IMR-90 (cell line): Measurements from ENCODE around the gene TTC31. TPM values are rescaled to one million over a fixed set of nuclear protein-coding genes. Genes with fewer than 3 reads are reported as not detected.

ENCODE experiments used
- ATAC-seq: fragments of 200-7000 bp; cut with Tn5 transposase; 2 replicates; pipeline ENCODE4 v1.9.1; 2020; ENCODE audit warnings: low read depth, mild to moderate bottlenecking, moderate library complexity
- BruUV-seq: library from RNA; stranded (reverse); fragments of 400-500 nt; replicated peaks from 2 replicates; lab custom pipeline; 2021; lab: Mats Ljungman, UMichigan
- CTCF ChIA-PET: fragments of 300-600 bp; formaldehyde crosslinking; extraction: SDS; loops from one replicate; lab custom pipeline; 2021; ENCODE audit warnings: antibody characterized with exemption; lab: Yijun Ruan, JAX
- POLR2A ChIA-PET: fragments of 300-600 bp; sonication (Branson Sonifier 250); formaldehyde crosslinking; loops from one replicate; lab custom pipeline; 2022; ENCODE audit warnings: antibody characterized with exemption; ENCODE audit not compliant: unreplicated experiment; lab: Charles Lee
- DNase-seq: peaks from one replicate; pipeline ENCODE4 v3.0.0; 2013
- H2AFZ ChIP-seq: replicated peaks from 2 replicates; pipeline ENCODE3; 2013; ENCODE audit warnings: low read length, mild to moderate bottlenecking; ENCODE audit not compliant: poor library complexity
- H2AK5ac ChIP-seq: 2 replicates; pipeline ENCODE4 v1.6.1; 2013; ENCODE audit warnings: low read depth, low read length, inconsistent platforms
- H2AK9ac ChIP-seq: replicated peaks from 2 replicates; pipeline ENCODE3; 2013; ENCODE audit warnings: mild to moderate bottlenecking, low read depth, low read length, moderate library complexity; ENCODE audit not compliant: poor library complexity
- H2BK120ac ChIP-seq: 2 replicates; pipeline ENCODE4 v1.6.1; 2013; ENCODE audit warnings: low read depth, low read length, inconsistent platforms
- H2BK15ac ChIP-seq: 3 replicates; pipeline ENCODE4 v1.6.1; 2013; ENCODE audit warnings: low read depth, low read length, inconsistent platforms
- H2BK20ac ChIP-seq: 2 replicates; pipeline ENCODE4 v1.6.1; 2013; ENCODE audit warnings: low read depth, mild to moderate bottlenecking, inconsistent platforms, low read length, moderate library complexity
- H2BK5ac ChIP-seq: 2 replicates; pipeline ENCODE4 v1.6.1; 2013; ENCODE audit warnings: mild to moderate bottlenecking, low read depth, low read length, inconsistent platforms; ENCODE audit not compliant: poor library complexity, severe bottlenecking
- H3K14ac ChIP-seq: replicated peaks from 2 replicates; pipeline ENCODE4 v1.6.1; 2013; ENCODE audit warnings: low read depth, low read length, inconsistent platforms
- H3K18ac ChIP-seq: 2 replicates; pipeline ENCODE4 v1.6.1; 2013; ENCODE audit warnings: low read depth, low read length, control low read depth
- H3K23ac ChIP-seq: 2 replicates; pipeline ENCODE4 v1.6.1; 2013; ENCODE audit warnings: low read depth, low read length, inconsistent platforms
- H3K27ac ChIP-seq: 2 replicates; pipeline ENCODE4 v1.5.1; 2013; ENCODE audit warnings: mild to moderate bottlenecking, control low read depth, low read length; ENCODE audit not compliant: insufficient read depth
- H3K27me3 ChIP-seq: 2 replicates; pipeline ENCODE4 v1.6.1; 2013; ENCODE audit warnings: low read length; ENCODE audit not compliant: control insufficient read depth, insufficient read depth
- H3K36me3 ChIP-seq: 2 replicates; pipeline ENCODE4 v1.6.1; 2013; ENCODE audit warnings: low read length, mixed read lengths; ENCODE audit not compliant: control insufficient read depth, insufficient read depth
- H3K4ac ChIP-seq: 2 replicates; pipeline ENCODE4 v1.6.1; 2013; ENCODE audit warnings: low read depth, low read length, inconsistent platforms
- H3K4me1 ChIP-seq: 2 replicates; pipeline ENCODE4 v1.6.1; 2013; ENCODE audit warnings: low read length, mixed read lengths; ENCODE audit not compliant: control insufficient read depth, insufficient read depth
- H3K4me2 ChIP-seq: 2 replicates; pipeline ENCODE4 v1.6.1; 2013; ENCODE audit warnings: low read depth, mild to moderate bottlenecking, control low read depth, low read length, moderate library complexity
- H3K4me3 ChIP-seq: 2 replicates; pipeline ENCODE4 v1.5.1; 2013; ENCODE audit warnings: low read depth, mild to moderate bottlenecking, control low read depth, low read length, moderate library complexity; ENCODE audit not compliant: insufficient read depth
- H3K56ac ChIP-seq: 2 replicates; pipeline ENCODE4 v1.6.1; 2013; ENCODE audit warnings: low read length, inconsistent platforms; ENCODE audit not compliant: insufficient read depth; ENCODE audit errors: extremely low read depth
- H3K79me1 ChIP-seq, 2 experiments: 2 replicates each; pipeline ENCODE4 v1.6.1; 2013; ENCODE audit warnings: low read length in 2 of 2, inconsistent platforms in 1 of 2, low read depth in 1 of 2
- H3K9ac ChIP-seq: 2 replicates; pipeline ENCODE4 v1.6.1; 2013; ENCODE audit warnings: low read depth, low read length, control low read depth
- H3K9me1 ChIP-seq: 2 replicates; pipeline ENCODE4 v1.6.1; 2013; ENCODE audit warnings: low read length, inconsistent platforms; ENCODE audit not compliant: insufficient read depth
- H3K9me3 ChIP-seq: 2 replicates; pipeline ENCODE4 v1.6.1; 2013; ENCODE audit warnings: low read length; ENCODE audit not compliant: control insufficient read depth, insufficient read depth
- H4K20me1 ChIP-seq: 2 replicates; pipeline ENCODE4 v1.6.1; 2013; ENCODE audit warnings: low read length, inconsistent platforms; ENCODE audit not compliant: insufficient read depth
- H4K5ac ChIP-seq: 2 replicates; pipeline ENCODE4 v1.6.1; 2013; ENCODE audit warnings: mild to moderate bottlenecking, low read depth, low read length, control low read depth
- H4K8ac ChIP-seq, 2 experiments: 2 replicates each; pipeline ENCODE4 v1.6.1; 2013; ENCODE audit warnings: low read depth in 2 of 2, low read length in 2 of 2, control low read depth in 1 of 2, inconsistent platforms in 1 of 2
- H4K91ac ChIP-seq: 2 replicates; pipeline ENCODE4 v1.6.1; 2013; ENCODE audit warnings: low read depth, low read length, inconsistent platforms; ENCODE audit not compliant: insufficient read depth
- CEBPB ChIP-seq: IDR thresholded peaks from 2 replicates; pipeline ENCODE4 v1.6.1; 2012; ENCODE audit warnings: low read depth, low read length, improper control_type of control experiment
- CHD1 ChIP-seq: IDR thresholded peaks from 2 replicates; pipeline ENCODE4 v1.6.1; 2012; ENCODE audit warnings: low read depth, low read length, improper control_type of control experiment
- FOS ChIP-seq: fragments of 150-350 bp; IDR thresholded peaks from 2 replicates; pipeline ENCODE4 v1.6.1; 2016; ENCODE audit warnings: low read depth, low read length
- MAFK ChIP-seq: IDR thresholded peaks from 2 replicates; pipeline ENCODE4 v1.6.1; 2012; ENCODE audit warnings: low read depth, low read length, improper control_type of control experiment
- MAZ ChIP-seq: IDR thresholded peaks from 2 replicates; pipeline ENCODE4 v1.6.1; 2012; ENCODE audit warnings: low read depth, mild to moderate bottlenecking, low read length, improper control_type of control experiment, moderate library complexity, borderline replicate concordance
- NFE2L2 ChIP-seq: fragments of 150-350 bp; IDR thresholded peaks from 2 replicates; pipeline ENCODE4 v1.6.1; 2016; ENCODE audit warnings: low read depth, mild to moderate bottlenecking, low read length
- POLR2A ChIP-seq: IDR thresholded peaks from 2 replicates; pipeline ENCODE4 v1.6.1; 2012; ENCODE audit warnings: mild to moderate bottlenecking, low read depth, low read length
- RAD21 ChIP-seq: IDR thresholded peaks from 2 replicates; pipeline ENCODE4 v1.6.1; 2012; ENCODE audit warnings: low read length, improper control_type of control experiment
- RCOR1 ChIP-seq: IDR thresholded peaks from 2 replicates; pipeline ENCODE4 v1.6.1; 2012; ENCODE audit warnings: mild to moderate bottlenecking, low read length, improper control_type of control experiment; ENCODE audit not compliant: insufficient replicate concordance
- RFX5 ChIP-seq: IDR thresholded peaks from 2 replicates; pipeline ENCODE4 v1.8.0; 2012; ENCODE audit warnings: low read depth, mild to moderate bottlenecking, low read length, moderate library complexity
- SMC3 ChIP-seq: fragments of 150-350 bp; IDR thresholded peaks from 2 replicates; pipeline ENCODE4 v1.6.1; 2016; ENCODE audit warnings: low read depth, mild to moderate bottlenecking, antibody characterized with exemption, low read length, moderate library complexity
- USF2 ChIP-seq: fragments of 150-350 bp; IDR thresholded peaks from 2 replicates; pipeline ENCODE4 v1.6.1; 2017; ENCODE audit warnings: mild to moderate bottlenecking, antibody characterized with exemption, low read length, low read depth
- WGBS, 2 experiments: methylation state at CpG; one replicate each; pipeline versions ENCODE4 v1.1.5 to v1.1.7; 2013; ENCODE audit warnings: missing lambda C conversion rate in 2 of 2; ENCODE audit not compliant: insufficient read length in 1 of 2; ENCODE audit errors: extremely low coverage in 2 of 2; 5-methylcytosine and 5-hydroxymethylcytosine counted together
- dilution Hi-C: fragments of 300-500 bp; cut with HindIII; formaldehyde crosslinking; loops from one replicate; pipeline ENCODE4 v1.14.3; 2018; ENCODE audit warnings: low sequenced_read_pairs; ENCODE audit not compliant: unreplicated experiment
- in situ Hi-C: fragments of 300-500 bp; cut with MboI; formaldehyde crosslinking; loops from 3 replicates; pipeline ENCODE4 v1.14.3; 2019; ENCODE audit warnings: low sequenced_read_pairs, inconsistent platforms, mixed read lengths
- intact Hi-C: fragments of 100-400 bp; cut with micrococcal nuclease; formaldehyde crosslinking; loops from 2 replicates; pipeline ENCODE4 v1.10.0; 2022
- polyA plus RNA-seq, 3 experiments: library from polyadenylated mRNA; depleted of rRNA; stranded (reverse); fragments of >200 nt; gene quantifications; 2 replicates each; pipeline ENCODE4 v1.2.3, GENCODE V29; 2012; ENCODE audit warnings: low replicate concordance in 1 of 3
- total RNA-seq: library from RNA; depleted of rRNA; stranded (reverse); fragments of >200 nt; gene quantifications from 2 replicates; pipeline ENCODE4 v1.2.3, GENCODE V29; 2012

The TTC31 gene
- total and polyA plus RNA-seq, 2 of the 4 experiments (the other 2 are of a cell fraction), result 6.3 to 18.8 TPM

DNA sequence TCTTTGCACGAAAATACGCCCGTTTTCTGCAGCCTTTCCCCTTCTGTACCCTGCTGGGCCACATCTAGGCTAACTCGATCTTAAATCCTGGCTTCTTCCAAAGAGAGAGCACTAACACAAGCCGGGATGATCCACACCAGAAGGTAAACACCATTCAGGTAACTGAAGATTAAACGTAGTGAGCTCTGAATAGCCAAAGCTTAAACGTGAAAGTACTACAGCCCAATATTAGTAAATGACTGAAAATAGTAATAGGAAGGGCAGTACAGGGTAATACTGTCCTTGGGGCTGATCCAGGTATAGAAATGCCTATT lies 10.0 kb upstream of the TTC31 start:
- Histone ChIP-seq H3K4me1 (peaks cover 4% of the 10 kb centered on the region; the same call in 1 of the 2 replicates), H2BK15ac (no peak overlapping the region), H2BK120ac (no peak overlapping the region), H4K91ac (peak overlapping the region; percentile 89), H4K5ac (peak overlapping the region; percentile 96), H3K9me3 (no peaks in the 10 kb centered on the region), H3K4ac (peak overlapping the region; percentile 93), H3K79me1 (peaks cover 3 to 38% of the 10 kb centered on the region in 2 experiments; a peak in 3 of 4 replicates), H3K36me3 (peaks cover 24% of the 10 kb centered on the region), H3K9ac (peak overlapping the region; percentile 72), H2AFZ (peak overlapping the region; percentile 92), H3K23ac (peak overlapping the region; percentile 87), H3K18ac (no peak overlapping the region; the same call in 1 of the 2 replicates), H2AK5ac (peak overlapping the region; percentile 85; the same call in 1 of the 2 replicates), H3K27ac (peak overlapping the region; percentile 84), H2BK5ac (peak overlapping the region; percentile 77), H3K56ac (peak overlapping the region; percentile 69), H4K20me1 (no peaks in the 10 kb centered on the region), H4K8ac (peak overlapping the region; percentile 97 to 99), H3K4me2 (peak overlapping the region; percentile 87), H3K4me3 (peak overlapping the region; percentile 77), H2AK9ac (peak overlapping the region; percentile 87), H2BK20ac (no peak overlapping the region), H3K27me3 (no peaks in the 10 kb centered on the region), H3K9me1 (peaks cover 4% of the 10 kb centered on the region; the same call in 1 of the 2 replicates), H3K14ac (peak overlapping the region; percentile 95)
- DNase-seq (no peak), ATAC-seq (no peak)
- in situ Hi-C loops (no loop called here), intact Hi-C loops (no loop called here), dilution Hi-C loops (no loop called here)
- CTCF ChIA-PET, result no interaction called here
- POLR2A ChIA-PET, result interaction anchor here (0.6 to 1.1 kb wide), 2 partner anchors 9 to 32 kb away, joined by 4 to 5 read pairs; no protein-coding TSS in a partner anchor
- 17% methylated on average over 3 of the region's 7 CpGs; no CpG with 5 or more reads in 1 of the 2 experiments for WGBS, 2 experiments
- TF ChIP-seq POLR2A, result no peak
- no peak for TF ChIP-seq FOS
- no peak for TF ChIP-seq RAD21
- no peak for TF ChIP-seq RCOR1
- no peak for TF ChIP-seq SMC3
- TF ChIP-seq USF2, result no peak
- no peak for TF ChIP-seq RFX5
- TF ChIP-seq MAFK, result no peak
- TF ChIP-seq MAZ, result no peak
- TF ChIP-seq CHD1, result no peak
- TF ChIP-seq NFE2L2, result no peak
- TF ChIP-seq CEBPB, result no peak
- BruUV-seq, result no TSS peak
